HG03159 (cell line): ENCODE data around the gene C6orf89.
"Not testable (repeated sequence)": the region's sequence is repeated elsewhere in the genome, so short reads cannot be mapped to it uniquely, and the experiment has no call there.

Experiments
- ATAC-seq: cut with Tn5 transposase; IDR thresholded peaks from one replicate; pipeline ENCODE4 v1.9.1; 2021; ENCODE audit warnings: mild to moderate bottlenecking, moderate library complexity; ENCODE audit not compliant: unreplicated experiment

Gene C6orf89

DNA sequence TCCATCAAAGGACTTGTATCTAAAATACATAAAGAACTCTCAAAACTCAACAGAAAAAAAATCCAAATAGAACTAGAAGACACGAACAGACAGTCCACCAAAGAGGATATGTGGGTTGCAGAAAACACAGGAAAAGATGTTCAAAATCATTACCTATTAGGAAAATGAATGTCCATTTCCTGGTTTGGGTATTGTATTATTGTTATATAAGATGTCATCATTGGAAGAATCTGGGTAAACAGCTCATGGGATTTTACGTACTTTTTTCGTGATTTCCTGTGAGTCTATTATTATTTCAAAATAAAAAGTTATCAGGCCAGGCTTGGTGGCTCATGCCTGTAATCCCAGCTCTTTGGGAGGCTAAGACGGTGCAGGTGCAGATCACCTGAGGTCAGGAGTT is 59.5 kb downstream of the C6orf89 start:
- no peak for ATAC-seq

- no peak for ATAC-seq
Observed at GRCh38 chr6:36946526-36946925, 60.8 kb downstream of the C6orf89 start.

DNA sequence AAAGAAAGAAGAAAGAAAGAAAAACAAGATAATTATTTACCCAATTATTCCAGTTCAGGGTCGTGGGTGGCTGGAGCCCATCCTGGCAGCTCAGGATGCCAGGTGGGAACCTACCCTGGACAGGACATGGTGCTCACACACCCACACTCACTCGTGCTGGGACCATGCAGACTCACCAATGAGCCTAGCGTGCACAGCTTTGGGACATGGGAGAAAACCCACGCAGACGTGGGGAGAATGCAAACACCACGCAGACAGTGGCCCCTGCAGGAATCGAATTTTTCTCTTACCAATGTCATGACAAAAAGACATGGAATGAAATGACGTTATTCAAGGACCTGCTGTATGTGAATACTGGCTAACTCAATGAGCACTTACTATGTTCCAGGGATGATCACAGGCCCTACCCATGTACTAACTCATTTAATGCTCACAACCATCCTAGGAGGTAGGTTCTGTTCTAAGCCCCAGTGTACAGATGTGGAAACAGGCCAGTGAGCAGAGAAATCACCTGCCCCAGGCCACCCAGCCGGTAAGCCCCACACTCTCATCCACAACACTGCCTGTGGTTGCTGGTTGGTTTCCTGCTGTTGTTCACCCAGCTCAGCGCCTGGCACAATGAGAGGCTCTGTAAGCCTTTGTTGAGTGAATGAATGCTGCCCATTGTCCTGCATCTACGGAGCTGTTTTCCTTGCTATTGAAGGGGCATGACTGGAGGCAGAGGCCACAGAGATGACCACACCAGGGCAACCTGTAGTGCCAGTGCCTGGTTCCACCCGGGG is 62.0 kb downstream of the C6orf89 start:
- ATAC-seq: no peak

DNA sequence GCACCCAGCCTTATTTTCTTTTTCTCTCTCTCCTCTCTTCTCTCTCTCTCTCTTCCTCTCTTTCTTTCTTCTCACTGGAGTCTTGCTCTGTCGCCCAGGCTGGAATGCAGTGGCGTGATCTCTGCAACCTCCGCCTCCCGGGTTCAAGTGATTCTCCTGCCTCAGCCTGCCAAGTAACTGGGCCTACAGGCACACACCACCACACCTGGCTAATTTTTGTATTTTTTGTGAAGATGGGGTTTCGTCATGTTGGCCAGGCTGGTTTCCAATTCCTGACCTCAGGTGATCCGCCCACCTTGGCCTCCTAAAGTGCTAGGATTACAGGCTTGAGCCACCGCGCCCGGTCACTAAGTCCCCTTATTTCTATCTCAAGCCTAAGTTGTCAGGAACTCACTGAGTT is 63.3 kb downstream of the C6orf89 start:
- ATAC-seq: not testable (repeated sequence)

GRCh38 chr6:36949636-36950035 is 63.9 kb downstream of the C6orf89 start:
- ATAC-seq: no peak

DNA sequence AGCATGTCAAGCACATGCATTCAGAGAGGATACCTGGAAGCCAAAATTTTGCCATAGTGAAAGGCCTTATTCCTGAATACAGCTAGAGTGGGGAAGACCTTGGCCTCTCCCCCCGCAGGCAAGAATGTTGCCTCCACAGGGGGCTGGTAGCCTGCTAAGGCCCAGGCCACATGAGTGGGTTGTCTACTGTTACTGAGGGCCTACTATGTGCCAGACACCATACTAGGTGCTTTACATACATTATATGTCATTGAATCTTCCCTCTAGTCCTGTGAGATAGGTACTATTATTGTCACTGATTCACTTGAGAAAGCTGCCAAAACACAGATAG is 68.1 kb downstream of the C6orf89 start:
- ATAC-seq: no peak

DNA sequence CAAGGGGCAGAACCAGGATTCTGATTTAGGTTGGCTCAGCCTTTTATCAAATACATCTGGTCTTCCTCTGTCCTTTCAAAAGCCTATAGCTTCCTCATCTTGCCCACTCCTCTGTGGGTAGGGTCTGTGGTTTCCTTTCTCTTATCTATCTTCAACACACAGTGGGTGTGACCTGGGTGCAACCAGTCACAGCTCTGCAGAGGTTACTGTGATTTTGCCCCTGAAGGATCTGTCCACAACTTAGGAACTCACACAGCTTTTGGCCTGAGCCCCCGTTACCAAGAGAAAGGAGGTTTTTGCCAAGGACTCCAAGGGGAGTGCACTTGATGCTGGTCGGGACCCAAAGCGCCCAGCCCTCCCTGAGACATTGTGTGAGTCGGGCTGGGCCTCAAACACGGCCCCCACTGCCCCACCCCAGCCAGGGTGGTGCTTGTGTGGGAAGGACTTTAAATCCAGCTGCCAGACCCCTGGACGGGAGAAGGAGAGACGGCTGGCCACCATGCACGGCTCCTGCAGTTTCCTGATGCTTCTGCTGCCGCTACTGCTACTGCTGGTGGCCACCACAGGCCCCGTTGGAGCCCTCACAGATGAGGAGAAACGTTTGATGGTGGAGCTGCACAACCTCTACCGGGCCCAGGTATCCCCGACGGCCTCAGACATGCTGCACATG is 68.6 kb downstream of the C6orf89 start, which contains the start of gene PI16:
TSS of gene PI16 (plus strand) at position 477 of the 670 bp plus-strand sequence. CDS start at position 500, 23 bp downstream.
- ATAC-seq: no peak

- ATAC-seq: no peak
Observed at GRCh38 chr6:36955136-36955535, 69.4 kb downstream of the C6orf89 start.

- ATAC-seq: no peak
Observed at GRCh38 chr6:36955671-36956445, 70.1 kb downstream of the C6orf89 start.

DNA sequence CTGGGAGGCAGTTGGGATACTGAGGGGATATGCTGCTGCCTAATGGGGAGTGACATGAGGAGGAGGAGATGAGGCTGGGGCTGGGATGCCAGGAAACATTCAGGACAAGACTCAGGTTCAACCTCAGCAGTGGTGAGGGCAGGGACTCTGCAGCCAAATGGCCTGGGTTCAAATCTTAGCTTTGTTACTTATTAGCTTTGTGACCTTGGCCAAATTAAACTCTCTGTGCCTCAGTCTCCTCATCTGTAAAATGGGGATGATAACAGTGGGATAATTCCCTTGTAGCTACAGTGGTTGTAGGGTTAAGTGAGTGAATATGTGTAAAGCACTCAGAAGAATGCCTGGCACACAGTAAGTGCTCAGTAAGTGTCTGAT is 70.7 kb downstream of the C6orf89 start:
- no peak for ATAC-seq

GRCh38 chr6:36957773-36958271 is 72.1 kb downstream of the C6orf89 start:
- no peak for ATAC-seq

DNA sequence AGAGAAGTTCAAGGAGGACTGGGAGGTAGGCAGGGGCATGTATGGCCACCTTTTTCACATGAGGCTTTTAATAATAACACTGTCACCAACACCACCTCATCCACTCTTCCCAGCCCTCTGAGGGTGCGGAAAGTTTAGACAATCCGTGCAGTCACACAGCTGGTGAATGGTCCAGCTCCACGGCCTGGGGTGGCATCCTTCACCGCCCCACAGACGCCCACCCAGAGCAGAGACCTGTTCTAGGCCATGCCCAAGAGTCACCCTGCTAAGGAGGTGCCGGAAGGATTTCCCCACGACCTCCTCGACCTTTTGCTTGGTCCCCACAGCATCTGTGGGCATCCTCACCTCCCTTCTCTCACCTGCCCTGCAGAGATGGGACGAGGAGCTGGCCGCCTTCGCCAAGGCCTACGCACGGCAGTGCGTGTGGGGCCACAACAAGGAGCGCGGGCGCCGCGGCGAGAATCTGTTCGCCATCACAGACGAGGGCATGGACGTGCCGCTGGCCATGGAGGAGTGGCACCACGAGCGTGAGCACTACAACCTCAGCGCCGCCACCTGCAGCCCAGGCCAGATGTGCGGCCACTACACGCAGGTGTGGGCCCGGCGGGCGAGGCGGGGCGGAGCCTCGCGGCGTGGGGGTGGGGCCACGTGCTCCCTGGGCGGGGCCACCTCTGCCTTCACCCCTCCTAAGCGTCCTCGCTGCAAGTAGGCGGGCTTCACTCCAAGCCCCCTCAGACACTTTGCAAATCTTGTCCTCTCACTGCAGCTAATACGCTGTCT is 73.2 kb downstream of the C6orf89 start:
- no peak for ATAC-seq

GRCh38 chr6:36959555-36960250 is 74.0 kb downstream of the C6orf89 start:
- ATAC-seq: no peak

DNA sequence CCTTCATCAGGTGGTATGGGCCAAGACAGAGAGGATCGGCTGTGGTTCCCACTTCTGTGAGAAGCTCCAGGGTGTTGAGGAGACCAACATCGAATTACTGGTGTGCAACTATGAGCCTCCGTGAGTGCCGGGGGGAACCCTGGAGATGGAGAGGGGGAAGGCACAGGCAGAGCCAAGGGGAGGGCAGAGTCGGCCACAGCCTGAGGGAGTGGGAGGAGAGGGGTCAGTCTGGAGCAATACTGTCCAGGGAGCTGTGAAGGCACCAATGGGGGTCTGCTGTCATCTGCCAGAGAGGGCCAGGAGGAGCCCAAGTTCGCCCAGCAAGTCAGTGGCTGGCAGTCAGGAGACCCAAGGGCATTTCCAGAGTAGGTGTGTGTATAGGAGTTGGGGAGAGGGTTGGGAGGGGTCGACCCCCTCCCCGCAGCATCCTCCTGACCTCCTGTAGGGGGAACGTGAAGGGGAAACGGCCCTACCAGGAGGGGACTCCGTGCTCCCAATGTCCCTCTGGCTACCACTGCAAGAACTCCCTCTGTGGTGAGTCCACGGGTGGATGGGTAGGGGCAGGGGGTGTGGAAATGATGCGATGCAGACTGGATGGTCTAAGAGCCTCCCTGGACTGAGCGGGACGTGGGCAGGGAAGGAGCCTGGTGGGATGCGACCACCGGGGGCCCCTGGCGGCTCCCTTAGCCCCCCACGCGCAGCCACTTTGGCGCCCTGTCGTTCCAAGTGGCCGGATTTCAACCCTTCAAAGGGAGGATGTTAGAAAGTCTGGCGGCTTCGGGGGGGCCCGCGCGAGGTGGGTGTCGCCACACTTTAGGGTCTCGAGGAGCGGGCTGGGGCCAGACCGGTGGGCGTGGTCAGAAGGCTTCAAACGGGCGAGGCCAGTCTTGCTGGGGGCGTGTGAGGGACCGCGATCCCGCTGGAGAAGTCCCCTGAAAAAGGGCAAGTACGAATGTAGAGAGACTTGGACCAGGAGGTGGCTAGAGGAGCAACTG is 76.0 kb downstream of the C6orf89 start:
- no peak for ATAC-seq

DNA sequence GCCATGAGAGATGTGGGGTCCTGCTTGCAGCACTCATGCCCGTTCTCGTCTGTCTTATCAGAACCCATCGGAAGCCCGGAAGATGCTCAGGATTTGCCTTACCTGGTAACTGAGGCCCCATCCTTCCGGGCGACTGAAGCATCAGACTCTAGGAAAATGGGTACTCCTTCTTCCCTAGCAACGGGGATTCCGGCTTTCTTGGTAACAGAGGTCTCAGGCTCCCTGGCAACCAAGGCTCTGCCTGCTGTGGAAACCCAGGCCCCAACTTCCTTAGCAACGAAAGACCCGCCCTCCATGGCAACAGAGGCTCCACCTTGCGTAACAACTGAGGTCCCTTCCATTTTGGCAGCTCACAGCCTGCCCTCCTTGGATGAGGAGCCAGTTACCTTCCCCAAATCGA is 77.1 kb downstream of the C6orf89 start:
- ATAC-seq: no peak

GRCh38 chr6:36963451-36964290 is 77.9 kb downstream of the C6orf89 start:
- no peak for ATAC-seq

DNA sequence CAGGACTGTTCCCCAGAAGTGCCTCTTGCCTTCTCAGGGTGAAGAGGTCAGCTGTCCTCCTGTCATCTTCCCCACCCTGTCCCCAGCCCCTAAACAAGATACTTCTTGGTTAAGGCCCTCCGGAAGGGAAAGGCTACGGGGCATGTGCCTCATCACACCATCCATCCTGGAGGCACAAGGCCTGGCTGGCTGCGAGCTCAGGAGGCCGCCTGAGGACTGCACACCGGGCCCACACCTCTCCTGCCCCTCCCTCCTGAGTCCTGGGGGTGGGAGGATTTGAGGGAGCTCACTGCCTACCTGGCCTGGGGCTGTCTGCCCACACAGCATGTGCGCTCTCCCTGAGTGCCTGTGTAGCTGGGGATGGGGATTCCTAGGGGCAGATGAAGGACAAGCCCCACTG is 78.6 kb downstream of the C6orf89 start:
- ATAC-seq: no peak

- ATAC-seq: no peak
Observed at GRCh38 chr6:36964908-36965307, 79.2 kb downstream of the C6orf89 start.
